Epithelial cell of proximal tubule (primary cell): ENCODE data around the gene RAD51B. TPM values are rescaled to one million over a fixed set of nuclear protein-coding genes. Genes with fewer than 3 reads are reported as not detected.

Source experiments
- DNase-seq: peaks from one replicate; pipeline ENCODE4 v3.0.0-alpha.2; 2011; ENCODE audit warnings: low read depth
- H3K4me3 ChIP-seq: 2 replicates; pipeline ENCODE4 v1.5.1; 2011; ENCODE audit warnings: low read depth, mild to moderate bottlenecking, low read length
- total RNA-seq: library from RNA; depleted of rRNA; stranded (reverse); fragments of >200 nt; gene quantifications from 2 replicates; pipeline ENCODE4 v1.2.3, GENCODE V29; 2015
- TF ChIP-seq, protein P1 (sequence below): conservative IDR thresholded peaks from 2 replicates; pipeline ENCODE4 v1.5.1; 2012; ENCODE audit warnings: low read depth, mild to moderate bottlenecking, low read length

The RAD51B gene
- total RNA-seq, 1 donor from 2014 or later = 6.3 TPM

DNA sequence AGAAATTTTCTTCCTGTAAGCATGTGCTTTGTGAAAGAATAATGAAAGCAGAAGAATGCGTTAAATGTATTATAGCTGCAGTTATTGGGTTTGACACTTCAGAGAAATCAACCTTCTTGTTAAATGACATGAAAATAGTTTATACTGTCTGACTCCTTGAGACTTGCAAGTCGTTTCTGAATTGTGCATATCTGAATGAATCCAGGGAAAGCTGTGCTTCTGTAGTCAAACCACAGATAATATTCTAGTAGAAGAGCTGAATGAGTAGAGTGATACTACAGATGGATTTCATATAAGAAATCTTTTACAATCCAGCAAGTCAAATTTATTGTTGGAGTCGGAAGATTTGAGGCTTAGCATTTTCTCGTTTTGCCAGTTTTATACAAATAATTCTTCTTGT lies 343.3 kb downstream of the RAD51B start:
- DNase-seq = no peak
- H3K4me3 ChIP-seq = no peak overlapping the region
- TF ChIP-seq, protein P1, sequence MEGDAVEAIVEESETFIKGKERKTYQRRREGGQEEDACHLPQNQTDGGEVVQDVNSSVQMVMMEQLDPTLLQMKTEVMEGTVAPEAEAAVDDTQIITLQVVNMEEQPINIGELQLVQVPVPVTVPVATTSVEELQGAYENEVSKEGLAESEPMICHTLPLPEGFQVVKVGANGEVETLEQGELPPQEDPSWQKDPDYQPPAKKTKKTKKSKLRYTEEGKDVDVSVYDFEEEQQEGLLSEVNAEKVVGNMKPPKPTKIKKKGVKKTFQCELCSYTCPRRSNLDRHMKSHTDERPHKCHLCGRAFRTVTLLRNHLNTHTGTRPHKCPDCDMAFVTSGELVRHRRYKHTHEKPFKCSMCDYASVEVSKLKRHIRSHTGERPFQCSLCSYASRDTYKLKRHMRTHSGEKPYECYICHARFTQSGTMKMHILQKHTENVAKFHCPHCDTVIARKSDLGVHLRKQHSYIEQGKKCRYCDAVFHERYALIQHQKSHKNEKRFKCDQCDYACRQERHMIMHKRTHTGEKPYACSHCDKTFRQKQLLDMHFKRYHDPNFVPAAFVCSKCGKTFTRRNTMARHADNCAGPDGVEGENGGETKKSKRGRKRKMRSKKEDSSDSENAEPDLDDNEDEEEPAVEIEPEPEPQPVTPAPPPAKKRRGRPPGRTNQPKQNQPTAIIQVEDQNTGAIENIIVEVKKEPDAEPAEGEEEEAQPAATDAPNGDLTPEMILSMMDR = no peak

DNA sequence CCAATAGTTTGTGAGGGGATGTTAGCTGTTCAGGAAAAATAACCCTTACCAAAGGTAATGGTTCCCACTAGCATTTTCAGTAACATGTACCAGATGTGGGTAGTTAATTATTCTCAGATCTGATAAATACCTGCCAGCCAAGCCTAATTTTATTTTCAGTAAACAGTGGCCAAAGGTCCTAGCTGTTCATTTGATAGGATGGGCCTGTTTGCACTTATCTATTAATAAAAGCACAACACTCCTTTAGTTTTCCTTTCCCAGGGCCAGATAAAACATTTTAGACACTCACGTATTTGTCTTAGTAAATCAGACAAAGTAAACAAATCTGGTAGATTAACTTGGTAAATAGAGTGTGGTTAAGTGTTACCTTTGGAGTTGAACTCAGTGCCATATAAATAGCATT lies 345.1 kb downstream of the RAD51B start:
- DNase-seq = no peak
- TF ChIP-seq, protein P1 = no peak
- no peak overlapping the region for H3K4me3 ChIP-seq

DNA sequence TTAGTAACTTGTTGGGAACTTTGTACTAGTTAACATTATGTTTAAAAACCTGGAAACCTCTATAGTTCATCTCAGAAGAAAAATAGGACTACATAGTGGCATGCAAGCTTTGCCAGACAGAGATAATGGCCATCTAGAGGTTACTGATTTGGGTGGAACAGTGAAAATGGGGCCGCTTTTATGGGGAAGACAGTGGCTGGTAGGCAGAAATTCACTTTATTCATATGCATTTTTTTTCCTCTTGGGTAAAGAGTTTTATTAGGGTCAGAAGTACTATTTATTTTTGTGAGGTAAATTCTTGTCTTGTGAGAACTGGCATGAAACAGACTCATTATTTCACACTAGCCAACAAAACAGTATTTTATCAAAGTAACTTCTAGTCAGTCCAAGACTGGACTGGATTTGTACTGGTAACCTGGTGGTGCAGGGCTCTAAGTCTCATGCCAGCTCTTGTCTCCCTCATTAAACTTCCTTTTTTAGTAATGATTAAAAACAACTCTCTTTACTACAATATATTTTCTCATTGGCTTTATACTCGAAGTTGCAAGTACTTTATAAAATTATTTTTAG lies 345.8 kb downstream of the RAD51B start:
- DNase-seq = no peak
- H3K4me3 ChIP-seq = no peak overlapping the region
- TF ChIP-seq, protein P1 = no peak

DNA sequence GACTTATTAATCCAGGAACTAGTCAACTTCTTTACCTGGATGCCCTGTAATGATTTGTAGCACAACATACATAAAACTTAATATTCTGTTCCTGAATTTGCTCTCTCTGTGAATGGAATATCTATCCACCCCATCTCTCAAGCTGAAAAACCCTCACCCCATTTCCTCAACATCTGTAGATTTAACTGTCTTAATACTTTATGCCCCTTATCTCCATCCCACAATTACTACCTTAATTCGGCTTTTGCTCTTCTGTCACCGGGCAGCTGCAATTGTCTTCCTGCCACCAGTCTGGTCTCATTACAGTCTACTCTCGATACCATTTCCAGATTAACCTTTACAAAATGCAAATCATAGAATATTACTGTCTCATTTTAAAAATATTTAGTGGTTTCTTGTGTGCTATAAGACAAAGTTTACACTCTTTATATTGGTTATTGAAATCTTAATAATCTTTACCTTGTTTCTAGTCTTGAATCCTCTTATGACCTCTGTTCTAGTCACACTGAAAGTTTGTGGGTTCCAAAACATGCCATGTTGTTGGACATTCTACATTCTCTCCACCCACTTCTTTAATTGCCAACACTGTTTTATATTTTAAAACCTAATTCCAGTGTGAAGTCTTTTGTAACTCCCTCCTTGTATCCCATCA lies 347.3 kb downstream of the RAD51B start:
- TF ChIP-seq, protein P1 = no peak
- DNase-seq = no peak
- no peak overlapping the region for H3K4me3 ChIP-seq

DNA sequence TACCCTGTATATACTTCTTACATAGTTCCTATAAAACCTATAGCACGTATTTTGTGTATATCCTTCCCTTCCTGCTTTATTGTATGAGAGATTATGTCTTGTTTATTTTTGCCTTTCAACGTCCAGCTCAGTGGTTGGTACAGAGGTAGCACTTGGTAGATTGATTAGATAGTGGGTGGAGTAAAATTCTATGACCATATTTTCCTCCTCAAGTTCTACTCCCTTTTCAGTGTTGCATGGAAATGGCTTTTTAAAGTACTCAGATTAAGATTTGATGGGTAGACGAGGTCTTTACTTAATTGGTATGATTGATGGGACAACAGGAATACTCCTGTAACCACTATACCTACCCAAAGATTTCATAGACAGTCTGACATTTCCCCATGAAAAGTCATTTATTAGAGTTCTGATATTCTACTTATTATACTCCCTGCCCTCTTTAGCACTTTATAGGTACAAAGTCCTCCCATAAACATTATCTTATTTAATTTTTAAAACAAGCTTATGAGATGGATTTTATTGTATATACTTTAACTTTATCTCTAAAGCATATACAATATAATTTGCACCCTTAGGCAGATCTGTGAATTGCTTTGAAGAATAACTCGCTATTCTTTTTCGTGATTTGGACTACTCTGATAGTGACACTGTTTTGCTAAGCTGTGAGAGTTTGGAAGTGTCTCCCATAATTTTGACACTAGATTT lies 348.0 kb downstream of the RAD51B start:
- DNase-seq = no peak
- TF ChIP-seq, protein P1 = no peak
- no peak overlapping the region for H3K4me3 ChIP-seq

DNA sequence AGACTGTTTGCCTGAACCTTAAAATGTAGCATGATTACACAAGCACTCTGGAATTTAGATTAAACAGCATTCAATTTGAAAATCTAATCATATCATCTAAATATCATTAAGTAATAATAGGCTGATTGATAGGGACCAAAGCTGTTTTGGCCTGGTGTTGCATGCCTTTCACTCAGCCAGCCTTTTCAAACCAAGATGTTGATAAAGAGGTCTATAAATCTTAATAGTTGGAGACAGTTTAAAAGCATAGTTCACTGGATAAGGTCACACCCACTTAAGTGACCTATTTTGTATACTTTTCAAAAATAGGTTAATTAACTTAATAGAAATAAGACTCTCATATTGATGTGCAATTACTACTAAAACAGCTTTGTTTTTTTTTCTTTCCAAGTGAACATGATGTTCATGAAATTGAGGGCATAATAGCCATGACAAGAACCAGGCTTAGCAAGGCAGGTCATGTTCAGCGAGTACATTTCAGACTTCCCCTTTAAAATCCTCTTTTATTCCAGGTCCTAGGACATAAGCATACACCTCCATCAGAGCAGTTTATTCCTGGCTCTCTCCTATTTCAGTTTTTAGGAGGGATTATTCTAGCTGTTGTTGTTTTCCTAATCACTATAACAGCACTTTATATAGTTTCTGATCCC lies 349.0 kb downstream of the RAD51B start:
- no peak for DNase-seq
- TF ChIP-seq, protein P1 = no peak
- H3K4me3 ChIP-seq = no peak overlapping the region
